Kidney capillary endothelial cell (primary cell): Measurements from ENCODE around the gene MCAM.

Experiments
- DNase-seq: peaks from one replicate; pipeline ENCODE4 v3.0.0-alpha.2; 2018; ENCODE audit warnings: low spot score

Gene MCAM

GRCh38 chr11:119306373-119306890 is 10.5 kb downstream of the MCAM start:
- DNase-seq, result peak; percentile 79

- no peak for DNase-seq
These were observed 11.2 kb downstream of the MCAM start for GRCh38 chr11:119305556-119306372.

GRCh38 chr11:119303227-119303718 is 13.7 kb downstream of the MCAM start:
- DNase-seq, result no peak

GRCh38 chr11:119300198-119300964 is 16.5 kb downstream of the MCAM start:
- DNase-seq, result no peak

GRCh38 chr11:119299416-119299815 is 17.5 kb downstream of the MCAM start:
- DNase-seq, result no peak

- no peak for DNase-seq
These were observed 18.2 kb downstream of the MCAM start for GRCh38 chr11:119298726-119299125.

GRCh38 chr11:119297938-119298337 is 19.0 kb downstream of the MCAM start:
- no peak for DNase-seq

GRCh38 chr11:119295178-119295577 is 21.8 kb downstream of the MCAM start:
- DNase-seq, result no peak

GRCh38 chr11:119293461-119293860 is 23.5 kb downstream of the MCAM start:
- no peak for DNase-seq

- DNase-seq, result no peak
These were observed 25.9 kb downstream of the MCAM start for GRCh38 chr11:119290894-119291497.

GRCh38 chr11:119288219-119288618 is 28.7 kb downstream of the MCAM start:
- no peak for DNase-seq

GRCh38 chr11:119285431-119285830 is 31.5 kb downstream of the MCAM start:
- DNase-seq, result no peak

GRCh38 chr11:119284344-119285157 is 32.4 kb downstream of the MCAM start:
- DNase-seq, result no peak

GRCh38 chr11:119282495-119282894 is 34.4 kb downstream of the MCAM start:
- DNase-seq, result no peak

GRCh38 chr11:119277660-119278059 is 39.3 kb downstream of the MCAM start:
- DNase-seq, result no peak

- no peak for DNase-seq
These were observed 43.2 kb downstream of the MCAM start for GRCh38 chr11:119273721-119274120.

GRCh38 chr11:119267645-119268044 is 49.3 kb downstream of the MCAM start:
- no peak for DNase-seq

- no peak for DNase-seq
These were observed 50.2 kb downstream of the MCAM start for GRCh38 chr11:119266517-119267255.

GRCh38 chr11:119266063-119266462 is 50.9 kb downstream of the MCAM start:
- DNase-seq, result no peak

- DNase-seq, result peak; percentile 56
These were observed 53.5 kb downstream of the MCAM start for GRCh38 chr11:119263352-119263940.
